Measurements from ENCODE around the gene FAAP100.

The FAAP100 gene

DNA sequence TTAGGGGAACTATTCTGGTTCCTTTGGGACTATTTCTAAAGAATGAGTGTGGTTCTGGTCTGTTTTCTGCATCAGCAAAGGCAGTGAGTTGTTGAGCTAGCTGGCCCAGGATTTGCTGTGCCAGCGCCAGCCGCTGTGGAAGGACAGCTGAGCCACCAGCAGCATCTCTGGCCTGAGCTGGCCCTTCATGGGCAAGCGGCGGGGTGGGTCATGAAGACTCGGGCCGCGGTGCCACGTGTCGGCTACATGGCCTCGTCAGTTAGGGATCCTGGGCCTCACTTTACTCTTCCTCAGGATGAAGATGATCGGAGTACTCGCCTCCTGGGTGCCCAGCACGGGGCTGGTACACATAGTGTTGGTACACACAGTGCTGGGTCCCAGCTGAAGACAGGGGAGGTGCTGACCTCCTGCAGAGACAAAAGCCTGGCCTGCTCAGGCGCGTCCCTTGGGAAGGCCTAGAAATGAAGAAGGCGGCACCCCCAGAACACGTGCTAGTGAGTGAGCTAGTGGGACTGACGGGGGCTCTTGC lies 17.9 kb upstream of the FAAP100 start:
- Histone ChIP-seq H3K27ac (replicated peaks) (no peak overlapping the region), H3K27me3 (ENCODE audit: insufficient read depth, poor library complexity, severe bottlenecking) (no peaks in the 10 kb centered on the region), H3K4me3 (replicated peaks; ENCODE audit: insufficient read depth, low read length) (no peak overlapping the region)
- TF ChIP-seq SPI1 (IDR thresholded peaks at IDR 0.05; ENCODE audit: borderline replicate concordance, low read depth) = no peak
- DNase-seq (ENCODE audit: low read depth in 1 of 2, low spot score in 1 of 2) = no peak

DNA sequence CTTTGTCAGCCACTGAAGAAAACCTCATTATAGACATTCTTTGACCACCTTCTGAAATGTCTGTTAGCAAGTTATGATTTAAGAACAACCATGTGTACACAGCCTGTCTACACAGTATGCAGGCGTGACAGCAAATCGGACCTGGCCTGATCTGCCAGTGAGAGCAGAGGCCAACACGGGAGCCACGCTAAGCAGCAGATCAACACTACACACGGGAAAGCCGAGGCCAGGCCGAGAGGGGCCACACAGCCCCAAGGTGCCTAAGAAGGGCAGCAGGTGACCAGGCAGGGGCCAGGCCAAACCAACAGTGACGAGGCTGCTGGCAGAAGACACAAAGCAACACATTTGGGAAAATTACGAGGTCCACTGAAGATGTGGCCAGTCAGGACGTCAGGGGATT lies 16.3 kb upstream of the FAAP100 start:
- TF ChIP-seq POLR2AphosphoS5 (IDR thresholded peaks at IDR 0.05; ENCODE audit: low read depth) (no peak), SPI1 (IDR thresholded peaks at IDR 0.05; ENCODE audit: borderline replicate concordance, low read depth) (no peak), GABPA (IDR thresholded peaks at IDR 0.05; ENCODE audit: low read depth) (no peak)
- TF ChIP-seq, protein P1, sequence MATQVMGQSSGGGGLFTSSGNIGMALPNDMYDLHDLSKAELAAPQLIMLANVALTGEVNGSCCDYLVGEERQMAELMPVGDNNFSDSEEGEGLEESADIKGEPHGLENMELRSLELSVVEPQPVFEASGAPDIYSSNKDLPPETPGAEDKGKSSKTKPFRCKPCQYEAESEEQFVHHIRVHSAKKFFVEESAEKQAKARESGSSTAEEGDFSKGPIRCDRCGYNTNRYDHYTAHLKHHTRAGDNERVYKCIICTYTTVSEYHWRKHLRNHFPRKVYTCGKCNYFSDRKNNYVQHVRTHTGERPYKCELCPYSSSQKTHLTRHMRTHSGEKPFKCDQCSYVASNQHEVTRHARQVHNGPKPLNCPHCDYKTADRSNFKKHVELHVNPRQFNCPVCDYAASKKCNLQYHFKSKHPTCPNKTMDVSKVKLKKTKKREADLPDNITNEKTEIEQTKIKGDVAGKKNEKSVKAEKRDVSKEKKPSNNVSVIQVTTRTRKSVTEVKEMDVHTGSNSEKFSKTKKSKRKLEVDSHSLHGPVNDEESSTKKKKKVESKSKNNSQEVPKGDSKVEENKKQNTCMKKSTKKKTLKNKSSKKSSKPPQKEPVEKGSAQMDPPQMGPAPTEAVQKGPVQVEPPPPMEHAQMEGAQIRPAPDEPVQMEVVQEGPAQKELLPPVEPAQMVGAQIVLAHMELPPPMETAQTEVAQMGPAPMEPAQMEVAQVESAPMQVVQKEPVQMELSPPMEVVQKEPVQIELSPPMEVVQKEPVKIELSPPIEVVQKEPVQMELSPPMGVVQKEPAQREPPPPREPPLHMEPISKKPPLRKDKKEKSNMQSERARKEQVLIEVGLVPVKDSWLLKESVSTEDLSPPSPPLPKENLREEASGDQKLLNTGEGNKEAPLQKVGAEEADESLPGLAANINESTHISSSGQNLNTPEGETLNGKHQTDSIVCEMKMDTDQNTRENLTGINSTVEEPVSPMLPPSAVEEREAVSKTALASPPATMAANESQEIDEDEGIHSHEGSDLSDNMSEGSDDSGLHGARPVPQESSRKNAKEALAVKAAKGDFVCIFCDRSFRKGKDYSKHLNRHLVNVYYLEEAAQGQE (IDR thresholded peaks at IDR 0.05; ENCODE audit: insufficient replicate concordance, low read depth) = no peak
- TF ChIP-seq, protein P2, sequence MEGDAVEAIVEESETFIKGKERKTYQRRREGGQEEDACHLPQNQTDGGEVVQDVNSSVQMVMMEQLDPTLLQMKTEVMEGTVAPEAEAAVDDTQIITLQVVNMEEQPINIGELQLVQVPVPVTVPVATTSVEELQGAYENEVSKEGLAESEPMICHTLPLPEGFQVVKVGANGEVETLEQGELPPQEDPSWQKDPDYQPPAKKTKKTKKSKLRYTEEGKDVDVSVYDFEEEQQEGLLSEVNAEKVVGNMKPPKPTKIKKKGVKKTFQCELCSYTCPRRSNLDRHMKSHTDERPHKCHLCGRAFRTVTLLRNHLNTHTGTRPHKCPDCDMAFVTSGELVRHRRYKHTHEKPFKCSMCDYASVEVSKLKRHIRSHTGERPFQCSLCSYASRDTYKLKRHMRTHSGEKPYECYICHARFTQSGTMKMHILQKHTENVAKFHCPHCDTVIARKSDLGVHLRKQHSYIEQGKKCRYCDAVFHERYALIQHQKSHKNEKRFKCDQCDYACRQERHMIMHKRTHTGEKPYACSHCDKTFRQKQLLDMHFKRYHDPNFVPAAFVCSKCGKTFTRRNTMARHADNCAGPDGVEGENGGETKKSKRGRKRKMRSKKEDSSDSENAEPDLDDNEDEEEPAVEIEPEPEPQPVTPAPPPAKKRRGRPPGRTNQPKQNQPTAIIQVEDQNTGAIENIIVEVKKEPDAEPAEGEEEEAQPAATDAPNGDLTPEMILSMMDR (IDR thresholded peaks at IDR 0.05; ENCODE audit: insufficient read depth, low read length) = no peak
- Histone ChIP-seq H3K27me3 (ENCODE audit: insufficient read depth, poor library complexity, severe bottlenecking) (no peaks in the 10 kb centered on the region), H3K27ac (replicated peaks) (no peak overlapping the region), H3K4me3 (replicated peaks; ENCODE audit: insufficient read depth, low read length) (no peak overlapping the region)
- no peak for DNase-seq (ENCODE audit: low read depth in 1 of 2, low spot score in 1 of 2)

DNA sequence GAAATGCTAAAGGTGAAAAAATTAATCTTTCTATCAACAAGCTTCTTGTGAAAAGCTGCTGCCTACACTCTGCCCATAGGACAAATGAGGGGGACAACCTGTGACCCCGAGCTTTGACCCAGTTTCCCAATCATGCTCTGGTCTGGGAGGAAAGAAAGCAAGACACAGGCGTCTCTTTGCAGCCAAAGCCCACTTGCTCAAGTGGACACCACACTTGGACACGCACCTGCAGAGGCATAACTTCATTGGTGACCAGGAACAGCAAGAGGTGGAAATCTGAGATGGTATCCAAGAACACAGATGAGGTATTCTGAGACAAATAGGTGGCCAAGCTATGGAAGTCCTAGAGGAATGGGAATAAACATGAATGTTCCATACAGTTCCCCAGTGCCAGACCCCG lies 15.0 kb upstream of the FAAP100 start:
- no peak for DNase-seq (ENCODE audit: low read depth in 1 of 2, low spot score in 1 of 2)
- H3K4me3 ChIP-seq (replicated peaks; ENCODE audit: insufficient read depth, low read length) = no peak overlapping the region
- no peak for TF ChIP-seq SPI1 (IDR thresholded peaks at IDR 0.05; ENCODE audit: borderline replicate concordance, low read depth)
- no peak for TF ChIP-seq GABPA (IDR thresholded peaks at IDR 0.05; ENCODE audit: low read depth)
- peak overlapping the region; percentile 55 for H3K27ac ChIP-seq (replicated peaks)
- H3K27me3 ChIP-seq (ENCODE audit: insufficient read depth, poor library complexity, severe bottlenecking) = no peaks in the 10 kb centered on the region

DNA sequence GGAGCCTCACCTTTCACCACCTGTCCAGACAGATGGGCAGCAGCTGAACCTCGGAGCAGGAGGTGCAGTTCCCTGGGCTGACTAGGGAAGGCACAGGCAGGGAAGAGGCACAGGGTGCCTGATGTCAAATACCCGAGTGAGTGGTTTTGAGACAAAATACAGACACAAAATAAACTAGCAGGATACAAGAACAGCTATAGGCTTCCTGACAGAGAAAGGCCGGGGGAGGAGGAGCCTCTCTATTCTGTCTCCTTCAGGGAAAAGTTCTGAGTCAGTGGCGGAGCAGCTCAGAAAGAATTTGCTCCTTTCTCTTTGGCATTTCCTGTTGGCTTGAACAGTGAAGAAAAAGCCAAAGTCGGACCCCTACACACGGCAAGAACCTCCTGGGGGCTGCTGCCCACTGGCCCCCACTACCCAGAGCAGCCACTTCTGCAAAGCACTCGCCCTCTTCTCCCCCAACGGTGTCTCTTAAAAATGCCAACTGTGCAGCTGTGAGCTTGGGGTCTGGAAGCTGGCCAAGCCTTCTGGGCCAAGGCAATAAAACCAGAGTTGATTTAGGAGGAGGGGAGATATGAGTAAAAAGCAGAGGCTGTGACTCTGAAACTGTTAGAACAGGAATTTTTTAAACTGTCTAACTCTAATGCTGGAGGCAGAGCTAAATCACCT lies 14.4 kb upstream of the FAAP100 start:
- DNase-seq (ENCODE audit: low read depth in 1 of 2, low spot score in 1 of 2) = peak in 1 of 2 experiments; percentile 87
- H3K27ac ChIP-seq (replicated peaks) = peak overlapping the region; percentile 55
- H3K4me3 ChIP-seq (replicated peaks; ENCODE audit: insufficient read depth, low read length) = no peak overlapping the region
- H3K27me3 ChIP-seq (ENCODE audit: insufficient read depth, poor library complexity, severe bottlenecking) = no peaks in the 10 kb centered on the region
- TF ChIP-seq SPI1 (IDR thresholded peaks at IDR 0.05; ENCODE audit: borderline replicate concordance, low read depth) (peak; percentile 57; the same call in 1 of the 2 replicates), POLR2AphosphoS5 (IDR thresholded peaks at IDR 0.05; ENCODE audit: low read depth) (peak; percentile 71)
- TF ChIP-seq, protein P2 (IDR thresholded peaks at IDR 0.05; ENCODE audit: insufficient read depth, low read length) = no peak

DNA sequence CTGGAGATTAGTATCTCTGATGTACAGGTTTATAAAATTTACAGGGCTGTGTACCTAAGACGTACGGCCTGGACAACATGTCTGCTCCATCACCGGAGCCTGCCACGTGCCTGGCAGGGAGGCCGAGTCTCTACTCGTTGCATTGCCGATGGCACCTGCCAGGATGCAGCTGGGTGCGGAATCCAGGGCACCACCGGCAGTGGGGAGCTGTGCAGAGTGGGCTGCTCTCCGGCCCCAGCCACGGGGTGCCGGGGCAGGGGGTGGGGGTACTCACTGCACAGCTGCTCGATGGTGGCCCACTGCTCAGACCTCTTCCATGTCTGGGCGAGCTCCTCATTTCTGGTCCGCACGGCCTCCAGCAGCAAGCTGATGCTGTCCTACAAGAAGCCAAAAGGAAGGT lies 13.1 kb upstream of the FAAP100 start:
- Histone ChIP-seq H3K27ac (replicated peaks) (peak overlapping the region; percentile 77), H3K27me3 (ENCODE audit: insufficient read depth, poor library complexity, severe bottlenecking) (no peaks in the 10 kb centered on the region), H3K4me3 (replicated peaks; ENCODE audit: insufficient read depth, low read length) (no peak overlapping the region)
- no peak for DNase-seq (ENCODE audit: low read depth in 1 of 2, low spot score in 1 of 2)
- TF ChIP-seq, protein P1 (IDR thresholded peaks at IDR 0.05; ENCODE audit: insufficient replicate concordance, low read depth) = no peak
- no peak for TF ChIP-seq SPI1 (IDR thresholded peaks at IDR 0.05; ENCODE audit: borderline replicate concordance, low read depth)
- TF ChIP-seq, protein P2 (IDR thresholded peaks at IDR 0.05; ENCODE audit: insufficient read depth, low read length) = no peak

All from HL-60 (cell line).